LNCAP (cell line): Measurements from ENCODE around the gene TM4SF18.

Experiments
- TF ChIP-seq, protein P1 (sequence below): fragments of 450-650 bp; IDR thresholded peaks from 2 replicates; pipeline ENCODE4 v1.5.1; 2017; ENCODE audit warnings: mild to moderate bottlenecking

Gene TM4SF18, protein sequence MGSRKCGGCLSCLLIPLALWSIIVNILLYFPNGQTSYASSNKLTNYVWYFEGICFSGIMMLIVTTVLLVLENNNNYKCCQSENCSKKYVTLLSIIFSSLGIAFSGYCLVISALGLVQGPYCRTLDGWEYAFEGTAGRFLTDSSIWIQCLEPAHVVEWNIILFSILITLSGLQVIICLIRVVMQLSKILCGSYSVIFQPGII

DNA sequence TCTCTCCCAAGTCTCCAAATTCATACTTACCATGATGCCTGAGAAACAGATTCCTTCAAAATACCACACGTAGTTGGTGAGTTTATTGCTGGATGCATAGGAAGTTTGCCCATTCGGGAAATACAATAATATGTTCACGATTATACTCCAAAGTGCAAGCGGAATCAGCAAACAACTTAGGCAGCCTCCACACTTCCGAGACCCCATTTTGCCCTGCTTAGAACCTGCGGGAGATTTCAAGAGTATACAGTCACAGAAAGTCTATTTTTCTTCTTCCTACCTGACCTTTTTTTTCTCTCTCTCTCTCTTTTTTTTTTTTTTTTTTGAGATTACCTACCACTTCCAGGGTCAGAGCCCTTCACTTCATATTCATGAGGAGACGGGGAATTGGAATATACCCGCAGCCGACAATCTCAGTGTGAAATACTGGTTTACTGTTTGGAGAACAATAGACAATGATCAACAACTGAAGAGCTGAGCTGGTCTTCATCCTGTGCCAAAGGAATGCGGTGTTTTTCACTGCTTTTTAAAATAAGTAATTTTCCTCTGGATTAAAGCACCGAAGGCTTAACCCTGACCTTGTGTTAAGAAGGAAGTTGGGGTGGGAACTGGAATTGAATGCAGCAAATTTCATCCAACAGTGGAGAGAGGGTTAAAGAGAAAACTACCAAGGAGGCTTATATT is at the start of gene TM4SF18:
TM4SF18 (minus strand) TSS at position 461 of the 684 bp plus-strand sequence; CDS start at position 207, 254 bp downstream.
- TF ChIP-seq, protein P1, sequence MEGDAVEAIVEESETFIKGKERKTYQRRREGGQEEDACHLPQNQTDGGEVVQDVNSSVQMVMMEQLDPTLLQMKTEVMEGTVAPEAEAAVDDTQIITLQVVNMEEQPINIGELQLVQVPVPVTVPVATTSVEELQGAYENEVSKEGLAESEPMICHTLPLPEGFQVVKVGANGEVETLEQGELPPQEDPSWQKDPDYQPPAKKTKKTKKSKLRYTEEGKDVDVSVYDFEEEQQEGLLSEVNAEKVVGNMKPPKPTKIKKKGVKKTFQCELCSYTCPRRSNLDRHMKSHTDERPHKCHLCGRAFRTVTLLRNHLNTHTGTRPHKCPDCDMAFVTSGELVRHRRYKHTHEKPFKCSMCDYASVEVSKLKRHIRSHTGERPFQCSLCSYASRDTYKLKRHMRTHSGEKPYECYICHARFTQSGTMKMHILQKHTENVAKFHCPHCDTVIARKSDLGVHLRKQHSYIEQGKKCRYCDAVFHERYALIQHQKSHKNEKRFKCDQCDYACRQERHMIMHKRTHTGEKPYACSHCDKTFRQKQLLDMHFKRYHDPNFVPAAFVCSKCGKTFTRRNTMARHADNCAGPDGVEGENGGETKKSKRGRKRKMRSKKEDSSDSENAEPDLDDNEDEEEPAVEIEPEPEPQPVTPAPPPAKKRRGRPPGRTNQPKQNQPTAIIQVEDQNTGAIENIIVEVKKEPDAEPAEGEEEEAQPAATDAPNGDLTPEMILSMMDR = no peak

DNA sequence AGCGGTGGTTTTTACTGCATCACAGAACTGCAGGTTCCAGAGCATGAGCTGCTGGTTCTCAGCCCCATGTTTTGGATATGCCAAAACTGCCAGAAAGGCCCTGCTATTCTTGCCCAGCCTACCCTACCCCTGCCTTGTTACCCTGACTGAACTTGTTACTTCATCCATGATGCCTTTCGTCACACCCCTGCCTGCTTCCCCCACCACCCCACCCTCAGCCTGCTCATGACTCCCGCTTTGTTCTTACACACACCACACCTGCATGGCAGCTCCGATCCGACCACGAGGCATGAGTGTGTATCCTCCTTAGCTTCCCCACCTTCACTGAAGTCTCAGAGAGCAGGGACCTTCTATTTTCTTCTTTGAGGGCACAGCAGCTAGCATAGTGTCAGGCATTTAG is 49.1 kb upstream of the TM4SF18 start:
- TF ChIP-seq, protein P1 = no peak

DNA sequence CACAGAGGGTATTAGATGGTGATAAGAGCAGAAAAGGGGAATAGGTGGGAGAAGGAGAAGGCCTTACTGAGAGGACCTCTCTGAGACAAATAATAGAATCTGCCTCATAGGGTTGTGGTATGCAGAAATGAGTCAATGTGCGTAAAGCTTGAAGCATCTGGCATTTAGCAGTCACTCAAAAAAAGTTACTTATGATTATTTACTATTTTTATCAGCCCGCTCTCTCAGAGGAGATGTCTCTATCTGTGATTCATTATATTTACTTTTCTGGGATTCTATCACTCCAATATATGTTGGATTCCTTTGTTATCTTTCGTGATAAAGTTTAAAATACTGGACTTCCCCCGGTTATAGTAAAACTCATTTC is 48.6 kb upstream of the TM4SF18 start:
- TF ChIP-seq, protein P1 = no peak

DNA sequence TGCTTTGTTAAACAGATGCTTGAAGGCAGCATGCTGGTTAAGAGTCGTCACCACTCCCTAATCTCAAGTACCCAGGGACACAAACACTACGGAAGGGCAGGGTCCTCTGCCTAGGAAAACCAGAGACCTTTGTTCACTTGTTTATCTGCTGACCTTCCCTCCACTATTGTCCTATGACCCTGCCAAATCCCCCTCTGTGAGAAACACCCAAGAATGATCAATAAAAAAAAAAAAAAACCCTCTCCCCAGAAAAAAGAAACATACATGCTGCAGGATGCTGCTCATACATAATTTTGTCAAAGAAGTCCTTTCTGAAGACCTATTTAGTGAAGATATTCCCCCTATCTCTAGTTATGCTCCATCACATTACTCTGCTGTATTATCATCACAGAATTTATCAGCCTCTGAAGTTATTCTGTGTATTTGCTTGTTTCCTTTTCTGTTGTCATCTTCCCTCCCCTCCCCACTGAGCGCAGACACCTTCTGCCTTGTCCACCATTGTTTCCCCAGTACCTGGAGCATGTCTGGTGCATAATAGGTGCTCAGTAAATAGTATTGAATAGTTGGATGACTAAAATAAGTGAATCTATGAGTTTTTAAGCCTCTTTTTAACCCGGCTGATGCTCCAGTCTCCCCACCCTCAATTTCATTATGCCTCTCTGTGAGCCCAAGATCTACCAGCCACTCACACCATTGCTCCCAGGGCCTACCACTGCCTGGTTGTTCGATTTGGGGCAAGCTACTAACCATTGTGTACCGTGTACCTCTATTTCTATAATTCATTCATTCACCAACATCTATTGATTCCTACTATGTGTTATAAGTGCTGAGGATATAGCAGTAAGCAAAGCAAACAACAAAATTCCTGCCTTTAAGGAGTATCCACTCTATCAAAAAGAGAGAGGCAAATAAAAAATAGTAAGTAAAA is 48.0 kb upstream of the TM4SF18 start:
- TF ChIP-seq, protein P1 = no peak

DNA sequence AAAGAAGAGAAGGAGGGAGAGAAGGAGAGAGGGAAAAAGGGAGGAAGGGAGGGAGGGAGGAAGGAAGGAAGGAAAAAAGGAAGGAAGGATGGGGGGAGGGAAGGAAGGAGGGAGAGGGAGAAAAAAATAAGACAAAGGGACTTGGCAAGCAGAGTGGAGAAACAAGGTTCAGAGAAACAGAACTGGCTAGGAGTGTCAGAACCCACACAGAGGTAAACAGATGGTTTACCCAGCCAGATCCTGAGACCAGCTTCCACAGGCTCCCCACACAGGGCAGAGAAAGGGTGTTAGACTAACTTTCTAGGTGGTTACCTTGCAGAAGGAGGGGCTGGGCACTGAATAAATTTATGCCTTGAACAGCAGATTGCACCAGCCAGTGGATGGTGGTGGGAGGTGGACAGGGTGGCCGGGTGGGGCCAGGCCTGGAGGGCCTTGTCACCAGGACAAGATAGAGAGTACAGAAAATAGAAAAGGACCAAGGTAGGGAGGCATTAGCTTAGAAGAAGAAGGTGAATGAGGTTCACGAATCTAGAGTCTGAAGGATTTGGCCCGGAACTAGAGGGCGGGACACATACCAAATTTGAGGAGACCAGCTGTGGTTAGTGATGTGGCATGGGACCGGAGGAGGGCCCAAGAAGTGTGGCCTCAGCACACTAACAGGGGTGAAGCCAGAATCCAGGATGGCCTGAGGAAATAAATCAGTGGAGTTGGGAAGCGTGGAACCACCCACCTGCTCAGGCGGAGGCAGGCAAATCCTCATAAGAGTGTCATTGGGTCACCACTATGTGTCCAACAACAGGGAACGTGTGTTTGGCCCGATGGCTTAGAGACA is 45.3 kb upstream of the TM4SF18 start:
- TF ChIP-seq, protein P1 = no peak

DNA sequence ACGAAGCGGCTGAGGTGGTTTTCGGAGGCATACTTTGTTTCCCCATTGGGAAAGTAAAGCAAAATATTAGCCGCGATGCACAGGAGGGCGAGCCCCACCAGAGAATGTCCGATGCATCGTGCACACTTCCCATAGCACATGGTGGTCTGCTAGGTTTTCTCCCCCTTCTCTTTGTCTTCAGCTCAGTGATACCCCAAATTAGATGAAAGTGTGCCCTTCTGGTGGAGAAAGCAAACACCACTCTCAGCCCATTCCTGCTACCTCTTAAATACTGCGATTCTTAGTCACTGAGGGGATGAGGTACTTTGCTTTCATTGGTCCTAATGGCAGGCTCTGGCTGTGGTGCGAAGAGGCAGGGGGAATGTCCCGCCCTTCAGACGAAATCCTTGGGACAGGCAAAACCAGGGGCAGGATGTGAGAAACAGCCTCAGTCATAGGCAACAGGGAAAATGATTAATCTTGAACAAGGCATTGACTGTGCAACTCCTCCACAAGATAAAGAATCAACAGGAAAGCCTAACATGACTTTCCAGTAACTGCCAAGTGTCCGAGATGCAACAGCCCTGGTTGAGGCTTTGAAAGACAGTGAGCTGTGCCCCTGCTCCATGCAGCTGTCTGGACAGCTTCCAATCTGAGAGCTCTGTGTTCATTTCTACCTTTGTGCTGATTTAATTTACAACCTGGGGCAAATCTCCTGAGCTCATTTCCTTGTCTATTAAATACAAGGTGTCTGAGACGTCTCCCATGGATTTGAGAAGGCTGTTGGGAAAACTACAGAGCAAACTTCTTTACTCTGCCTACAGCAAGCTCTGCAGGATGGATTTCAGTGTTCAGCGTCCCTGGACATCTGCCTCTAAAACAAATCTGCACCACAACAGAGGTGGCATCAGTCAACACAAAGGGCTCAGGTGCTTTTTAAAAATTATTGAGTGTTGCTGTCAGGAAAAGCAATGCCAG is 44.2 kb upstream of the TM4SF18 start, which contains the start of gene TM4SF1:
TM4SF1 (minus strand) TSS at position 242 of the 957 bp plus-strand sequence; CDS start at position 140, 102 bp downstream.
- TF ChIP-seq, protein P1 = no peak
